OCI-LY7 (cell line): ENCODE measurements around the gene VTI1A.

Experiments
- CTCF ChIP-seq: fragments of 200-600 bp; sonication (generic); conservative IDR thresholded peaks from 2 replicates; pipeline ENCODE4 v1.5.1; 2014; ENCODE audit warnings: mild to moderate bottlenecking, antibody characterized with exemption, low read length, moderate library complexity, mixed read lengths
- EZH2phosphoT487 ChIP-seq: fragments of 200-600 bp; sonication (generic); IDR thresholded peaks from 2 replicates; pipeline ENCODE4 v1.6.1; 2018; ENCODE audit warnings: low read depth, borderline replicate concordance, mild to moderate bottlenecking, mixed run types, antibody characterized with exemption, low read length, moderate library complexity, mixed read lengths

DNA sequence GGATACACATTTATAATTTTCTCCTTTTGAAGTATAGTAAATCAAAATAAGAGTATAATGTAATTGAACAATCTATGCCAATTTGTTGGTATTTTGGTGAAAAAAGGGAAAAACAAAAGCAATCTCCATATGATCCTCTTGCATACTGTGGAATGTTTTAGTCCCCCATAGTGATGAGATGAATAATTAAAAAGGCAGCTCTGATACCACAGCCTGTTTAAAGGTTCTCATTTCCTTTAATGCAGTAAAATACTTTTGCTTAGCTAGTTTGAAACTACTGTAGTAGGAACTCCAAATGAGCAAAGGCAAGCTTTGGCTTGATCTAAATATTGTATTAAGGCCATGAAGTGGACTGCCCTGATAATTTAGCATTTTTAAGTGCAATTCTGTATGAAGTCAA, 77.6 kb downstream of the VTI1A start:
- TF ChIP-seq CTCF (no peak), EZH2phosphoT487 (no peak)
